Measurements from ENCODE around the gene TBC1D5.

GRCh38 chr3:17207979-17208378 lies 534.5 kb downstream of the TBC1D5 start:
- TF ChIP-seq CTCF (conservative IDR thresholded peaks at IDR 0.05) (no peak), ZFX (IDR thresholded peaks at IDR 0.05) (no peak)
